ENCODE results near the gene HCCS. TPM values are rescaled to one million over a fixed set of nuclear protein-coding genes. Genes with fewer than 3 reads are reported as not detected.

HCCS gene
- total RNA-seq, 1 donor from 2014 or later: 7.4 TPM

Small RNA genes within 50 kb of the gene (small RNA-seq; reads per million reads assigned to genes)
- gene RF00019 (ENCODE audit: low replicate concordance): not detected
- gene RF02271 (ENCODE audit: low replicate concordance): not detected

Other genes with a start within 250 kb of the HCCS start
- gene AMELX, start 182.1 kb downstream of the HCCS start, total RNA-seq: not detected